ENCODE data around the gene SLC48A1. TPM values are rescaled to one million over a fixed set of nuclear protein-coding genes. Genes with fewer than 3 reads are reported as not detected.

The SLC48A1 gene
- total RNA-seq, 1 experiment from 2014 or later: 20.0 TPM

DNA sequence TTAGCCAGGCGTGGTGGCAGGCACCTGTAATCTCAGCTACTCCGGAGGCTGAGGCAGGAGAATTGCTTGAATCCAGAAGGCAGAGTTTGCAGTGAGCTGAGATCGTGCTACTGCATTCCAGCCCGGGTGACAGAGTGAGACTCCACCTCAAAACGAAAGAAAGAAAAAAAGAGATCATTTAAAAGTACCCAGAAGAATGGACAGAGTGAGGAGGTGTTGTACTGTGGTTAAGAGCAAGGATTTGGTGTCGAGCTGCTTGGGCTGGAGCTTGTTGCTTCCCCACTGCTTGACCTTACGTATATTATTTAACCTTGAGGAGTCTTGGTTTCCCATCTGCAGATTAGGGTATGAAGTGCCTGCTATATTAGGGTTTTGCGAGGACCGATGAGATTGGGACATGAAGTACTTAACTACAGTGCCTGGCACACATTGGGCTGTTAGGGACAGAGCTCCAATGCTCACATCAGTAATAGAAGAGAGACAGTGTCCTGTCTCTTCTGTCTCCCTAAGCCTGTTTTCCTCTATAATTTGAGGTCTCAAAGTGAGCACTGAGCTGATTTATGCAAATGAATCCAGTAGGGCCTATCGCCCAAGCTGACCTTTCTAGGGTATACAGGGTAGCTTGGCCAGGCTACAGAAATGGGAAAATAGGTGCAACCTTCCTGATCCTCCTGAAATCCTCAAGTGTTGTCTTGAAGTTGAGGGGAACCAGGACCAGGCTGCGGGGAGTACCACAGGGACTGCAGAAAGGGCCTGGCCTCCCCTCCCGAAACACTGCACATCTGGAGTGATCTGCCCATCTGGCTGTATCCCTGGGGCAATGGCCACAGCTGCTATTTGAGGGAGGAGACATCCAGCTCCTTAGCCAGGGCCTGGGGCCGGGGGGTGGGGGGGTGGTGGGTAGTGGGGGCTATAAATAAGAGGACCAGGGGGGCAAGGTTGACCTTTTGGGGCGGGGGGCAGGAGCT, 55.3 kb downstream of the SLC48A1 start:
- Histone ChIP-seq H3K9ac (ENCODE audit: low read length) (no peak overlapping the region), H4K20me1 (ENCODE audit: insufficient read depth) (no peaks in the 10 kb centered on the region), H3K27me3 (ENCODE audit: insufficient read depth, low read length) (no peaks in the 10 kb centered on the region), H3K36me3 (ENCODE audit: control insufficient read depth in 1 of 2, insufficient read depth in 2 of 2, low read length in 2 of 2) (no peaks in the 10 kb centered on the region), H2AFZ (ENCODE audit: low read depth, low read length, poor library complexity, severe bottlenecking) (no peak overlapping the region), H3K9me3 (ENCODE audit: control insufficient read depth in 1 of 2, insufficient read depth in 1 of 2, low read depth in 1 of 2, low read length in 2 of 2) (no peaks in the 10 kb centered on the region), H3K79me2 (ENCODE audit: insufficient read depth, low read length) (no peaks in the 10 kb centered on the region), H3K9me2 (ENCODE audit: insufficient read depth) (no peaks in the 10 kb centered on the region), H3K4me3 (replicated peaks in 1 of 2; ENCODE audit: low read depth in 1 of 2, low read length in 2 of 2) (no peak overlapping the region; a peak in 1 of 4 replicates), H3K4me2 (ENCODE audit: low read length) (peak overlapping the region; percentile 68), H3K4me1 (ENCODE audit: control insufficient read depth in 1 of 2, insufficient read depth in 2 of 2, low read length in 2 of 2) (peaks cover 30 to 37% of the 10 kb centered on the region in 2 experiments), H3K27ac (ENCODE audit: low read depth, low read length) (peak overlapping the region; percentile 53; the same call in 1 of the 2 replicates)
- ATAC-seq (peak; percentile 48), DNase-seq (ENCODE audit: low read depth, low spot score) (no peak)
- TF ChIP-seq SIN3A (IDR thresholded peaks at IDR 0.05; ENCODE audit: low read depth) (no peak), POLR2AphosphoS5 (IDR thresholded peaks at IDR 0.05; ENCODE audit: low read depth, low read length) (no peak), ZFX (IDR thresholded peaks at IDR 0.05) (no peak), CBX3 (IDR thresholded peaks at IDR 0.05; ENCODE audit: low read depth) (no peak), EZH2phosphoT487 (IDR thresholded peaks at IDR 0.05; ENCODE audit: borderline replicate concordance) (no peak), SP1 (IDR thresholded peaks at IDR 0.05; ENCODE audit: low read depth) (no peak), EZH2 (IDR thresholded peaks at IDR 0.05) (no peak), SRF (IDR thresholded peaks at IDR 0.05; ENCODE audit: low read depth) (no peak), TCF7L2 (IDR thresholded peaks at IDR 0.05; ENCODE audit: borderline replicate concordance, extremely low read depth, insufficient read depth, insufficient read length) (no peak), ELF1 (IDR thresholded peaks at IDR 0.05; ENCODE audit: borderline replicate concordance, low read depth) (no peak), POLR2A (IDR thresholded peaks at IDR 0.05; ENCODE audit: borderline replicate concordance, extremely low read depth, insufficient read depth, insufficient read length) (no peak), ZNF274 (IDR thresholded peaks at IDR 0.05; ENCODE audit: low read depth, low read length) (no peak), FOSL1 (IDR thresholded peaks at IDR 0.05; ENCODE audit: low read depth) (no peak)
- TF ChIP-seq, protein P1, sequence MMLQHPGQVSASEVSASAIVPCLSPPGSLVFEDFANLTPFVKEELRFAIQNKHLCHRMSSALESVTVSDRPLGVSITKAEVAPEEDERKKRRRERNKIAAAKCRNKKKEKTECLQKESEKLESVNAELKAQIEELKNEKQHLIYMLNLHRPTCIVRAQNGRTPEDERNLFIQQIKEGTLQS (IDR thresholded peaks at IDR 0.05): no peak
- TF ChIP-seq, protein P2, sequence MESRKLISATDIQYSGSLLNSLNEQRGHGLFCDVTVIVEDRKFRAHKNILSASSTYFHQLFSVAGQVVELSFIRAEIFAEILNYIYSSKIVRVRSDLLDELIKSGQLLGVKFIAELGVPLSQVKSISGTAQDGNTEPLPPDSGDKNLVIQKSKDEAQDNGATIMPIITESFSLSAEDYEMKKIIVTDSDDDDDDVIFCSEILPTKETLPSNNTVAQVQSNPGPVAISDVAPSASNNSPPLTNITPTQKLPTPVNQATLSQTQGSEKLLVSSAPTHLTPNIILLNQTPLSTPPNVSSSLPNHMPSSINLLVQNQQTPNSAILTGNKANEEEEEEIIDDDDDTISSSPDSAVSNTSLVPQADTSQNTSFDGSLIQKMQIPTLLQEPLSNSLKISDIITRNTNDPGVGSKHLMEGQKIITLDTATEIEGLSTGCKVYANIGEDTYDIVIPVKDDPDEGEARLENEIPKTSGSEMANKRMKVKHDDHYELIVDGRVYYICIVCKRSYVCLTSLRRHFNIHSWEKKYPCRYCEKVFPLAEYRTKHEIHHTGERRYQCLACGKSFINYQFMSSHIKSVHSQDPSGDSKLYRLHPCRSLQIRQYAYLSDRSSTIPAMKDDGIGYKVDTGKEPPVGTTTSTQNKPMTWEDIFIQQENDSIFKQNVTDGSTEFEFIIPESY (IDR thresholded peaks at IDR 0.05; ENCODE audit: extremely low read depth, insufficient replicate concordance, low read length): no peak
- TF ChIP-seq, protein P3, sequence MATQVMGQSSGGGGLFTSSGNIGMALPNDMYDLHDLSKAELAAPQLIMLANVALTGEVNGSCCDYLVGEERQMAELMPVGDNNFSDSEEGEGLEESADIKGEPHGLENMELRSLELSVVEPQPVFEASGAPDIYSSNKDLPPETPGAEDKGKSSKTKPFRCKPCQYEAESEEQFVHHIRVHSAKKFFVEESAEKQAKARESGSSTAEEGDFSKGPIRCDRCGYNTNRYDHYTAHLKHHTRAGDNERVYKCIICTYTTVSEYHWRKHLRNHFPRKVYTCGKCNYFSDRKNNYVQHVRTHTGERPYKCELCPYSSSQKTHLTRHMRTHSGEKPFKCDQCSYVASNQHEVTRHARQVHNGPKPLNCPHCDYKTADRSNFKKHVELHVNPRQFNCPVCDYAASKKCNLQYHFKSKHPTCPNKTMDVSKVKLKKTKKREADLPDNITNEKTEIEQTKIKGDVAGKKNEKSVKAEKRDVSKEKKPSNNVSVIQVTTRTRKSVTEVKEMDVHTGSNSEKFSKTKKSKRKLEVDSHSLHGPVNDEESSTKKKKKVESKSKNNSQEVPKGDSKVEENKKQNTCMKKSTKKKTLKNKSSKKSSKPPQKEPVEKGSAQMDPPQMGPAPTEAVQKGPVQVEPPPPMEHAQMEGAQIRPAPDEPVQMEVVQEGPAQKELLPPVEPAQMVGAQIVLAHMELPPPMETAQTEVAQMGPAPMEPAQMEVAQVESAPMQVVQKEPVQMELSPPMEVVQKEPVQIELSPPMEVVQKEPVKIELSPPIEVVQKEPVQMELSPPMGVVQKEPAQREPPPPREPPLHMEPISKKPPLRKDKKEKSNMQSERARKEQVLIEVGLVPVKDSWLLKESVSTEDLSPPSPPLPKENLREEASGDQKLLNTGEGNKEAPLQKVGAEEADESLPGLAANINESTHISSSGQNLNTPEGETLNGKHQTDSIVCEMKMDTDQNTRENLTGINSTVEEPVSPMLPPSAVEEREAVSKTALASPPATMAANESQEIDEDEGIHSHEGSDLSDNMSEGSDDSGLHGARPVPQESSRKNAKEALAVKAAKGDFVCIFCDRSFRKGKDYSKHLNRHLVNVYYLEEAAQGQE (IDR thresholded peaks at IDR 0.05; ENCODE audit: low read depth): no peak
- TF ChIP-seq, protein P4, sequence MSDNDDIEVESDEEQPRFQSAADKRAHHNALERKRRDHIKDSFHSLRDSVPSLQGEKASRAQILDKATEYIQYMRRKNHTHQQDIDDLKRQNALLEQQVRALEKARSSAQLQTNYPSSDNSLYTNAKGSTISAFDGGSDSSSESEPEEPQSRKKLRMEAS (IDR thresholded peaks at IDR 0.05): no peak
- POLR2A ChIA-PET: interaction anchor here (0.6 to 2.2 kb wide), 7 partner anchors 7 to 108 kb away, joined by 3 to 16 read pairs (median 6); no protein-coding TSS in a partner anchor
- RAD21 ChIA-PET (ENCODE audit: low non-redundant PET in 1 of 2, low total read pairs in 2 of 2, uncharacterized antibody in 2 of 2, unreplicated experiment in 2 of 2): interaction anchor here (0.6 to 1.0 kb wide), 3 partner anchors 8 to 31 kb away, joined by 3 to 4 read pairs (median 4); no protein-coding TSS in a partner anchor
- intact Hi-C loops (cut with micrococcal nuclease): no loop called here
- no TSS peak for BruUV-seq (replicated peaks)
- CTCF ChIA-PET: interaction anchor here (1.0 to 4.0 kb wide), 6 partner anchors 10 to 86 kb away, joined by 5 to 47 read pairs (median 8); no protein-coding TSS in a partner anchor
